Amygdala (tissue), 56 donors: Measurements from ENCODE around the gene SMIM41.

Experiments used
- DNase-seq, 56 donors: peaks; one replicate each; lab custom pipeline; 2025; lab: John Stamatoyannopoulos, UW

SMIM41 gene

DNA sequence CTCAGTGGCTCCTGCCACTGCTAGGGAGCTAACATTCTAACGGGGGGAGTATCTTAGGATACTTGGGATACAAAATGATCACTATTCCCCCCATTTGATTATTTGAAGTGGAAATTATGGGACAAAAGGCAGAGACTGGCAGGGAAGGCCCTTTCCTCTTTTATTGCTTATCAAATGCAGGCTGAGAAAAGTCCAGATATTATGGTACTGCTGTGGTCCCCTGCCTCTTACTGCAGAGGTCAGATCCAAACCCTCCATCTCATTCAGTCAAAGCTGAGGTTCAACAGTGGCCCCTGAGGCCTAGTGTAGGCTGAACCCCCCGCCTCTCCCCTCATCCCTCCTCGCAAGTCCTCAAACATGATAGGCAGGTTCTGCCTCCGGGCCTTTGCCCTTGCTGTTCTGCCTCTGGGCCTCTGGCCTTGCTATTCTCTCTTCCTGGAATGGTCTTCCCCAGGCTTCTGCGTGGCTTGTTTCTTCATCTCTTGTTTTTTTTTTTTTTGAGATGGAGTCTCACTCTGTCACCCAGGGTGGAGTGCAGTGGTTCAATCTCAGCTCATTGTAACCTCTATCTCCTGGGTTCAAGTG lies 78.2 kb downstream of the SMIM41 start:
- DNase-seq = no peak
